Measurements from ENCODE around the gene MEFV. TPM values are rescaled to one million over a fixed set of nuclear protein-coding genes. Genes with fewer than 3 reads are reported as not detected.

Gene MEFV
- total and polyA plus RNA-seq, 2 of the 13 experiments (the other 11 are each of a cell fraction or from before 2014, with no cell fraction given), result 0.22 TPM; not detected in 1

GRCh38 chr16:3282103-3282729, 25.8 kb upstream of the MEFV start (continued):
- TF ChIP-seq ZNF672 (CRISPR knock-in tag; IDR thresholded peaks at IDR 0.05), result no peak
- no peak for TF ChIP-seq ZNF7 (CRISPR knock-in tag; IDR thresholded peaks at IDR 0.05)
- TF ChIP-seq, protein P1, sequence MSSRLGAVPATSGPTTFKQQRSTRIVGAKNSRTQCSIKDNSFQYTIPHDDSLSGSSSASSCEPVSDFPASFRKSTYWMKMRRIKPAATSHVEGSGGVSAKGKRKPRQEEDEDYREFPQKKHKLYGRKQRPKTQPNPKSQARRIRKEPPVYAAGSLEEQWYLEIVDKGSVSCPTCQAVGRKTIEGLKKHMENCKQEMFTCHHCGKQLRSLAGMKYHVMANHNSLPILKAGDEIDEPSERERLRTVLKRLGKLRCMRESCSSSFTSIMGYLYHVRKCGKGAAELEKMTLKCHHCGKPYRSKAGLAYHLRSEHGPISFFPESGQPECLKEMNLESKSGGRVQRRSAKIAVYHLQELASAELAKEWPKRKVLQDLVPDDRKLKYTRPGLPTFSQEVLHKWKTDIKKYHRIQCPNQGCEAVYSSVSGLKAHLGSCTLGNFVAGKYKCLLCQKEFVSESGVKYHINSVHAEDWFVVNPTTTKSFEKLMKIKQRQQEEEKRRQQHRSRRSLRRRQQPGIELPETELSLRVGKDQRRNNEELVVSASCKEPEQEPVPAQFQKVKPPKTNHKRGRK (CRISPR knock-in tag; IDR thresholded peaks at IDR 0.05), result no peak
- no peak for TF ChIP-seq MNT (IDR thresholded peaks at IDR 0.05)
- TF ChIP-seq, protein P2, sequence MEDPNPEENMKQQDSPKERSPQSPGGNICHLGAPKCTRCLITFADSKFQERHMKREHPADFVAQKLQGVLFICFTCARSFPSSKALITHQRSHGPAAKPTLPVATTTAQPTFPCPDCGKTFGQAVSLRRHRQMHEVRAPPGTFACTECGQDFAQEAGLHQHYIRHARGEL (CRISPR knock-in tag; IDR thresholded peaks at IDR 0.05), result no peak
- TF ChIP-seq ZIK1 (CRISPR knock-in tag; IDR thresholded peaks at IDR 0.05; ENCODE audit: borderline replicate concordance, low read depth), result 0 out of 2 replicates have a peak, but pooled peaks have one; percentile 6
- no peak for TF ChIP-seq HNRNPH1 (optimal IDR thresholded peaks at IDR 0.05; ENCODE audit: low read depth, low read length)
- no peak for TF ChIP-seq RFXANK (CRISPR knock-in tag; IDR thresholded peaks at IDR 0.05)
- TF ChIP-seq ESRRA (CRISPR knock-in tag; IDR thresholded peaks at IDR 0.05; ENCODE audit: low read depth), result no peak
- 0 out of 2 replicates have a peak, but pooled peaks have one; percentile 29 for TF ChIP-seq NCOA5 (CRISPR knock-in tag; IDR thresholded peaks at IDR 0.05)
- TF ChIP-seq HNF1B (CRISPR knock-in tag; IDR thresholded peaks at IDR 0.05), result no peak
- TF ChIP-seq FOSL1 (CRISPR knock-in tag; IDR thresholded peaks at IDR 0.05; ENCODE audit: borderline replicate concordance), result no peak
- TF ChIP-seq, protein P3, sequence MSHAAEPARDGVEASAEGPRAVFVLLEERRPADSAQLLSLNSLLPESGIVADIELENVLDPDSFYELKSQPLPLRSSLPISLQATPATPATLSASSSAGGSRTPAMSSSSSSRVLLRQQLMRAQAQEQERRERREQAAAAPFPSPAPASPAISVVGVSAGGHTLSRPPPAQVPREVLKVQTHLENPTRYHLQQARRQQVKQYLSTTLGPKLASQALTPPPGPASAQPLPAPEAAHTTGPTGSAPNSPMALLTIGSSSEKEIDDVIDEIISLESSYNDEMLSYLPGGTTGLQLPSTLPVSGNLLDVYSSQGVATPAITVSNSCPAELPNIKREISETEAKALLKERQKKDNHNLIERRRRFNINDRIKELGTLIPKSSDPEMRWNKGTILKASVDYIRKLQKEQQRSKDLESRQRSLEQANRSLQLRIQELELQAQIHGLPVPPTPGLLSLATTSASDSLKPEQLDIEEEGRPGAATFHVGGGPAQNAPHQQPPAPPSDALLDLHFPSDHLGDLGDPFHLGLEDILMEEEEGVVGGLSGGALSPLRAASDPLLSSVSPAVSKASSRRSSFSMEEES (CRISPR knock-in tag; IDR thresholded peaks at IDR 0.05), result no peak
- TF ChIP-seq SOX5 (CRISPR knock-in tag; IDR thresholded peaks at IDR 0.05; ENCODE audit: borderline replicate concordance), result peak; percentile 31; the same call in 1 of the 2 replicates
- no peak for TF ChIP-seq SIX4 (CRISPR knock-in tag; IDR thresholded peaks at IDR 0.05)
- TF ChIP-seq TAF1 (CRISPR knock-in tag; IDR thresholded peaks at IDR 0.05), result no peak
- no peak for TF ChIP-seq KDM1A (CRISPR knock-in tag; IDR thresholded peaks at IDR 0.05)
- TF ChIP-seq, protein P4, sequence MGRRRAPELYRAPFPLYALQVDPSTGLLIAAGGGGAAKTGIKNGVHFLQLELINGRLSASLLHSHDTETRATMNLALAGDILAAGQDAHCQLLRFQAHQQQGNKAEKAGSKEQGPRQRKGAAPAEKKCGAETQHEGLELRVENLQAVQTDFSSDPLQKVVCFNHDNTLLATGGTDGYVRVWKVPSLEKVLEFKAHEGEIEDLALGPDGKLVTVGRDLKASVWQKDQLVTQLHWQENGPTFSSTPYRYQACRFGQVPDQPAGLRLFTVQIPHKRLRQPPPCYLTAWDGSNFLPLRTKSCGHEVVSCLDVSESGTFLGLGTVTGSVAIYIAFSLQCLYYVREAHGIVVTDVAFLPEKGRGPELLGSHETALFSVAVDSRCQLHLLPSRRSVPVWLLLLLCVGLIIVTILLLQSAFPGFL (CRISPR knock-in tag; IDR thresholded peaks at IDR 0.05), result no peak
- TF ChIP-seq LBX2 (CRISPR knock-in tag; IDR thresholded peaks at IDR 0.05; ENCODE audit: borderline replicate concordance), result no peak
- TF ChIP-seq NR3C1 (CRISPR knock-in tag; IDR thresholded peaks at IDR 0.05), result no peak
- TF ChIP-seq IKZF4 (CRISPR knock-in tag; IDR thresholded peaks at IDR 0.05; ENCODE audit: borderline replicate concordance, low read depth, not compliant biosample characterization), result peak; percentile 39
- no peak for TF ChIP-seq EEA1 (CRISPR knock-in tag; IDR thresholded peaks at IDR 0.05; ENCODE audit: borderline replicate concordance)
